ENCODE measurements around the gene SCGB2A2.

- TF ChIP-seq POLR2A (IDR thresholded peaks at IDR 0.05) (no peak), POLR2AphosphoS5 (IDR thresholded peaks at IDR 0.05) (no peak), CTCF (IDR thresholded peaks at IDR 0.05) (no peak)
Observed at GRCh38 chr11:62260261-62260953, 9.6 kb upstream of the SCGB2A2 start.
